ENCODE data around the gene MERTK. TPM values are rescaled to one million over a fixed set of nuclear protein-coding genes. Genes with fewer than 3 reads are reported as not detected.

Gene MERTK
- total and polyA plus RNA-seq, 2 donors from 2014 or later: 9.2 to 32.2 TPM

DNA sequence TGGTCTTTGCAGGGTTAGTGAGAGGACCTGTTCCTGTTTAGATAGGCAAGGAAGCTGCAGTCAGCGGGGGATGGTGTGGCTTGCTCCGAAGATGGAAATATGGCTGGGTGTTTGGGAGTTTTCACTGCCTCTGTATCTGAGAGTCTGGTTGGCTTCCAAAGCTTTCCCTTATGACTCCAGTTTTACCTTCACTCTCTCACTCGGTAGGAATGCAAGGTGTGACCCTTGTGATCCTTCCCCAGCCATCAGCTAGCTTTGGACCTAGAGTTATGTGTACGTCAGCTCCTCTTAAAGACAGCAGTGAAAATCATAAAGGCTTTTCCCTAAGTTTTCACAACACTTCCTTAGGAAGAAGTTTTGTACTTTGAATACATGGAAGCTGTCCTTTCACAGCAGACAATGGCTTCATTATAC lies 121.2 kb downstream of the MERTK start:
- Histone ChIP-seq H3K4me1 (ENCODE audit: control insufficient read depth in 2 of 3, insufficient read depth in 2 of 3, low read depth in 1 of 3, low read length in 3 of 3) (no peaks in the 10 kb centered on the region), H3K27me3 (ENCODE audit: control insufficient read depth, insufficient read depth, low read length) (no peaks in the 10 kb centered on the region), H3K36me3 (ENCODE audit: control insufficient read depth in 2 of 3, insufficient read depth in 3 of 3, low read length in 3 of 3) (peaks cover 0 to 21% (median 4%) of the 10 kb centered on the region in 3 donors), H3K4me3 (ENCODE audit: low read length in 3 of 3) (no peak overlapping the region), H3K9ac (ENCODE audit: low read length in 3 of 3) (no peak overlapping the region), H3K9me3 (ENCODE audit: control insufficient read depth in 2 of 3, insufficient read depth in 1 of 3, low read length in 3 of 3) (no peaks in the 10 kb centered on the region), H3K27ac (ENCODE audit: low read depth in 2 of 2, low read length in 2 of 2) (no peak overlapping the region)
- FAIRE-seq: no peak
- TF ChIP-seq, protein P1, sequence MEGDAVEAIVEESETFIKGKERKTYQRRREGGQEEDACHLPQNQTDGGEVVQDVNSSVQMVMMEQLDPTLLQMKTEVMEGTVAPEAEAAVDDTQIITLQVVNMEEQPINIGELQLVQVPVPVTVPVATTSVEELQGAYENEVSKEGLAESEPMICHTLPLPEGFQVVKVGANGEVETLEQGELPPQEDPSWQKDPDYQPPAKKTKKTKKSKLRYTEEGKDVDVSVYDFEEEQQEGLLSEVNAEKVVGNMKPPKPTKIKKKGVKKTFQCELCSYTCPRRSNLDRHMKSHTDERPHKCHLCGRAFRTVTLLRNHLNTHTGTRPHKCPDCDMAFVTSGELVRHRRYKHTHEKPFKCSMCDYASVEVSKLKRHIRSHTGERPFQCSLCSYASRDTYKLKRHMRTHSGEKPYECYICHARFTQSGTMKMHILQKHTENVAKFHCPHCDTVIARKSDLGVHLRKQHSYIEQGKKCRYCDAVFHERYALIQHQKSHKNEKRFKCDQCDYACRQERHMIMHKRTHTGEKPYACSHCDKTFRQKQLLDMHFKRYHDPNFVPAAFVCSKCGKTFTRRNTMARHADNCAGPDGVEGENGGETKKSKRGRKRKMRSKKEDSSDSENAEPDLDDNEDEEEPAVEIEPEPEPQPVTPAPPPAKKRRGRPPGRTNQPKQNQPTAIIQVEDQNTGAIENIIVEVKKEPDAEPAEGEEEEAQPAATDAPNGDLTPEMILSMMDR (IDR thresholded peaks at IDR 0.05; ENCODE audit: borderline replicate concordance, extremely low read depth, insufficient read depth): no peak
- intact Hi-C loops (cut with DNase I): no loop called here
- DNase-seq: no peak

DNA sequence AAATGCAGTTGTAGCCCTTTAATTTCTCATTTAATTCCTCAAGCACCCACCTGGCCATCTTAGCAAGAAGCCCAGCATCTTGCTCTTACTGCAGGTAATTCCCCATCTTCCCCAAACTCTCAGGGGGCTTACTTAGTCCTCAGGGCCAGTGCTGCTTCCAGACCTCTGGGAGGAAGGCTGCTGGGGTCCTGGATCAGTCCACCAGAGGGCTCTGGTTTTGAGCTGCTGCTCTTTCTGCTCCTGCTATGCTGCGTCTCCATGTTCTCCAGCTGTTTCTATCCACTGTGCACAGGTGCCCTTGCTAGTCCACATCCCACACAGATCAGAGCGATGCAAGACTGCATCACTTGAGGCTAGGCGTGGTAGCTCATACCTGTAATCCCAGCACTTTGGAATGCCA lies 122.2 kb downstream of the MERTK start:
- H3K4me1 ChIP-seq (ENCODE audit: control insufficient read depth in 2 of 3, insufficient read depth in 2 of 3, low read depth in 1 of 3, low read length in 3 of 3): no peaks in the 10 kb centered on the region
- no peak overlapping the region for H3K4me3 ChIP-seq (ENCODE audit: low read length in 3 of 3)
- H3K27ac ChIP-seq (ENCODE audit: low read depth in 2 of 2, low read length in 2 of 2): no peak overlapping the region
- H3K27me3 ChIP-seq (ENCODE audit: control insufficient read depth, insufficient read depth, low read length): no peaks in the 10 kb centered on the region
- DNase-seq (no peak), FAIRE-seq (no peak)
- peaks cover 0 to 22% (median 4%) of the 10 kb centered on the region in 3 donors for H3K36me3 ChIP-seq (ENCODE audit: control insufficient read depth in 2 of 3, insufficient read depth in 3 of 3, low read length in 3 of 3)
- no peaks in the 10 kb centered on the region for H3K9me3 ChIP-seq (ENCODE audit: control insufficient read depth in 2 of 3, insufficient read depth in 1 of 3, low read length in 3 of 3)
- H3K9ac ChIP-seq (ENCODE audit: low read length in 3 of 3): no peak overlapping the region
- intact Hi-C loops (cut with DNase I): no loop called here
- TF ChIP-seq, protein P1 (IDR thresholded peaks at IDR 0.05; ENCODE audit: borderline replicate concordance, extremely low read depth, insufficient read depth): no peak

DNA sequence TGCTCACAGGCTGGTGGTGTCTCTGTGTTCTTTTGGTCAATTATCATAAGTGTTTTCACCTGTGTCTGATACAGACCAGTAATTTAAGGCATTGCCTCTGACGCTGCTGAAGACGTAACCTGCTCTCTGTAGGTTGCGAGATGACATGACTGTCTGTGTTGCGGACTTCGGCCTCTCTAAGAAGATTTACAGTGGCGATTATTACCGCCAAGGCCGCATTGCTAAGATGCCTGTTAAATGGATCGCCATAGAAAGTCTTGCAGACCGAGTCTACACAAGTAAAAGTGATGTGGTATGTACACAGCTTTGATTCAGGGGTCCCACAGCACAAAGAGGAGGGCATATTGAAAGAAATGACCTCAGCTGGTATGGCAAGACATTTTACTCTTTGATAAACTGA lies 122.9 kb downstream of the MERTK start:
- Histone ChIP-seq H3K4me3 (ENCODE audit: low read length in 3 of 3) (no peak overlapping the region), H3K27ac (ENCODE audit: low read depth in 2 of 2, low read length in 2 of 2) (no peak overlapping the region), H3K36me3 (ENCODE audit: control insufficient read depth in 2 of 3, insufficient read depth in 3 of 3, low read length in 3 of 3) (peaks cover 0 to 22% (median 4%) of the 10 kb centered on the region in 3 donors), H3K27me3 (ENCODE audit: control insufficient read depth, insufficient read depth, low read length) (no peaks in the 10 kb centered on the region), H3K9ac (ENCODE audit: low read length in 3 of 3) (no peak overlapping the region), H3K9me3 (ENCODE audit: control insufficient read depth in 2 of 3, insufficient read depth in 1 of 3, low read length in 3 of 3) (no peaks in the 10 kb centered on the region), H3K4me1 (ENCODE audit: control insufficient read depth in 2 of 3, insufficient read depth in 2 of 3, low read depth in 1 of 3, low read length in 3 of 3) (no peaks in the 10 kb centered on the region)
- FAIRE-seq (no peak), DNase-seq (no peak)
- TF ChIP-seq, protein P1 (IDR thresholded peaks at IDR 0.05; ENCODE audit: borderline replicate concordance, extremely low read depth, insufficient read depth): no peak
- intact Hi-C loops (cut with DNase I): no loop called here

DNA sequence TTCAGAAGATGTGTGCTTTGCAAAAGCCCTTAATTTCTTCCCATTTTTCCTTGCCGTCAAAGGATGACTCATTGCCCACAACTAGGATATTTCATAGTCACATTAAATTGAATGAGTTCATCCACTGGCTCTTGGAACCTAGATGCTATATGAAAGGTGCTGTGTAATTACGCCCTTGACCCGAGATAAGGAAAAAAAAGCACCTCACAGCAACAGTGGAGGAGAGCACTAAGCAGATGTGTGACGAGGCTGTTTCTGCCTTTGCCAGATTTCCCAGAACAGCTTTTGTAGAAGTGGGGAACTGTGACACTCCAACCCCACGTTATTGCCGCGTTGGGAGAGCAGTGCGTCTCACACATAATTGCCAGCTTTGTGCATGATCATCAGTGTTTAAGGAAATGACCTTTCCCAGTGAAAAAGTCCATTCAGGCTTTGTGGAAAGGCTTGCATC lies 123.4 kb downstream of the MERTK start:
- DNase-seq (no peak), FAIRE-seq (no peak)
- no peaks in the 10 kb centered on the region for H3K9me3 ChIP-seq (ENCODE audit: control insufficient read depth in 2 of 3, insufficient read depth in 1 of 3, low read length in 3 of 3)
- intact Hi-C loops (cut with DNase I): no loop called here
- no peaks in the 10 kb centered on the region for H3K4me1 ChIP-seq (ENCODE audit: control insufficient read depth in 2 of 3, insufficient read depth in 2 of 3, low read depth in 1 of 3, low read length in 3 of 3)
- TF ChIP-seq, protein P1 (IDR thresholded peaks at IDR 0.05; ENCODE audit: borderline replicate concordance, extremely low read depth, insufficient read depth): no peak
- no peak overlapping the region for H3K4me3 ChIP-seq (ENCODE audit: low read length in 3 of 3)
- H3K36me3 ChIP-seq (ENCODE audit: control insufficient read depth in 2 of 3, insufficient read depth in 3 of 3, low read length in 3 of 3): peaks cover 0 to 22% (median 4%) of the 10 kb centered on the region in 3 donors
- no peak overlapping the region for H3K9ac ChIP-seq (ENCODE audit: low read length in 3 of 3)
- no peak overlapping the region for H3K27ac ChIP-seq (ENCODE audit: low read depth in 2 of 2, low read length in 2 of 2)
- no peaks in the 10 kb centered on the region for H3K27me3 ChIP-seq (ENCODE audit: control insufficient read depth, insufficient read depth, low read length)

All from kidney (tissue), 14 donors.